Fibroblast of gingiva (primary cell): Measurements from ENCODE around the gene MUCL3.
"Not testable (repeated sequence)": the region's sequence is repeated elsewhere in the genome, so short reads cannot be mapped to it uniquely, and the experiment has no call there.

Source experiments
- DNase-seq: peaks from one replicate; pipeline ENCODE4 v3.0.0-alpha.2; 2011; ENCODE audit warnings: low read depth

MUCL3 gene

DNA sequence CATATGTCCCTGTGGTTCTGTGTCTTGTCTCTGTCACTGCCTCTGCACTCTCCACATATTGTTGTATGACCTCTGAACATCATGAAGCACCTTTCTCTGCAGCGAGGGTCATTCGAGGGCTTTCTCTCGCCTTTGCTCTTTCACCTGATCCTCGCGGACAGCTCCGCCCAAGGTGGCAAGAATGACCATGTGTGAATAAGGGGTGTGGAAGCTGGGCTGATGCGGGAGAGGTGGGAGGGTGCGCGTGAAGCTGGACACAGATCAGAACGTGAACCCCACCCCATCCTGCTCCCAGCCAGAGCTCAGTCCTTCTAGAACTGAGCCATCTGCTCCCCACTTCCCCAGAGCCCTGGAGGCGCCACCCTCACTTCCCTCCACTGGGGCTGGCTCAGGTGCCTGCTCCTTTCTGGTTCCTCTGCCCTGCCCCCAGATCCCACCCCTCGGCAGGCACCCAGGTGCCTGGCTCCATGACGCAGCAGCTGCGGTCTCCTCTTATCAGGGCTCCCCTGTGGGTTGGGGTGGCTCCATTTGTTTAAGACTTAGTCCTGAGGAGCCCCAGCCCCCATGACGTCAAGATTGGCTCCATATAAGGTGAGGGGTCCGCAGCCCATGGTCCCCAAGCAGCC lies at the start of gene MUCL3:
TSS of gene MUCL3 (plus strand) at position 613 of the 626 bp plus-strand sequence. CDS start 27 bp downstream, outside the sequence.
- no peak for DNase-seq

GRCh38 chr6:30891450-30891723 lies 49.4 kb upstream of the MUCL3 start:
- DNase-seq, result no peak

- no peak for DNase-seq
Observed at GRCh38 chr6:30891816-30892538, 48.8 kb upstream of the MUCL3 start.

DNA sequence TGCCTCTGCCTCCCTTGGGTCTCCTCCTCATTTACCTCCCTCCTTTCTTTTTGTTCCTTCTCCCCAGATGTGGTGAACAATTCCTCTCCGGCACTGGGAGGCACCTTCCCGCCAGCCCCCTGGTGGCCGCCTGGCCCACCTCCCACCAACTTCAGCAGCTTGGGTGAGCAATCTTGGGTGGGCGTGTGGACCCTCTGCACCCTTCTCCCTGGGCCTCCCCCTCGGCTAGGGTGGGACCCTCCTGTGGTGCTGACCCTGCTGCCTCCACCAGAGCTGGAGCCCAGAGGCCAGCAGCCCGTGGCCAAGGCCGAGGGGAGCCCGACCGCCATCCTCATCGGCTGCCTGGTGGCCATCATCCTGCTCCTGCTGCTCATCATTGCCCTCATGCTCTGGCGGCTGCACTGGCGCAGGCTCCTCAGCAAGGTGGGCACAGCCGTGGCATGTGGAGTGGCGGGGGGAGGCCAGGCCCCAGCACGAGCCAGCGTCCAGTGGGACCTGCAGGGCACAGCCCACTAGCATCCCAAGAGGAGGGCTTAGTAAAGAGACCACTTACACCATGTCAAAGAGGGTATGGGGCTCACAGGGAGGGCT lies 47.7 kb upstream of the MUCL3 start:
- DNase-seq, result no peak

DNA sequence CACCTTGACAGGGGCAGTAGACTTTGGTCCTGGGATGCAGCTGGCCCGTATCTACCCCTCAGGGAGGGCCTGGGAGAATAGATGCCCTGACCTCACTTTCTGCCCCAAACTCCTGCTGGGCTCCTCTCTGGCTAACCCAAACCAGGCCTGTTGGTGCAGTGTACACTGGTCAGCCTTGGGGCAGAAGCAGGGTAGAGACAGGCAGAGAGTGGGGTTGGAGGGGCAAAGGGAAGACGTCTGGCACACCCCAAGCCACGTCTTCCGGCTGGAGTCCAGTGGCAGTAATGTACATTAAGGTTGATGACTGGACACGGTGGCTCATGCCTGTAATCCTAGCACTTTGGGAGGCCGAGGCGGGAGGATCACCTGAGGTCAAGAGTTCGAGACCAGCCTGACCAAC lies 47.1 kb upstream of the MUCL3 start:
- no peak for DNase-seq

DNA sequence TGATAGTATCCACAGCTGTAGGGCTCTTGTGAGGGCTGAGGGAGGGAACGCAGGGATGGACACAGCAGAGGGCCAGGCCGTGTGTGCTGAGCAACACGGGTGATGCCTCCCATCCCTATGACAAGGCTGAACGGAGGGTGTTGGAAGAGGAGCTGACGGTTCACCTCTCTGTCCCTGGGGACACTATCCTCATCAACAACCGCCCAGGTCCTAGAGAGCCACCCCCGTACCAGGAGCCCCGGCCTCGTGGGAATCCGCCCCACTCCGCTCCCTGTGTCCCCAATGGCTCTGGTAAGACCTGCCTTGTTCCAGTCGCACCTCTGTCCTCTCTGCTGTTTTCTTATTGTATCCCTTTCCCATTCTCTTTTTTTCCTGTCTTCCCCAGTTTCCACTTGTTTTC lies 46.4 kb upstream of the MUCL3 start:
- DNase-seq, result no peak

DNA sequence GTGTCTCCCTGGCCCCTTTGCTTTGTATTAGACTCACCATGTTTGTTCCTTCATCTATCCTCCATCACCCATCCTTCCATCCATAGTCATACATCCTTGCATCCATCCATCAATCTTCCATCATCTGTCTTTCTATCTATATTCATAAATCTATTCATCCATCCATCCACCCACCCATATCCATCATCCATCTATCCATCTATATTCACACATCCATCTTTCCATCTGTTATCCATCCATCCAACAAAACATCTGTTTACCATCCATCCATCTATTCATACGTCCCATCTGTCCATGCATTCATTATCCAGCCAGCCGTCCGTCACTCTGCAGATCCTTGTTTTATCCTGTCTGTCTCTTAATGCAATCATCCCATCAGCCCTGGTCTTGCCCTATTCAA lies 45.8 kb upstream of the MUCL3 start:
- DNase-seq, result no peak

DNA sequence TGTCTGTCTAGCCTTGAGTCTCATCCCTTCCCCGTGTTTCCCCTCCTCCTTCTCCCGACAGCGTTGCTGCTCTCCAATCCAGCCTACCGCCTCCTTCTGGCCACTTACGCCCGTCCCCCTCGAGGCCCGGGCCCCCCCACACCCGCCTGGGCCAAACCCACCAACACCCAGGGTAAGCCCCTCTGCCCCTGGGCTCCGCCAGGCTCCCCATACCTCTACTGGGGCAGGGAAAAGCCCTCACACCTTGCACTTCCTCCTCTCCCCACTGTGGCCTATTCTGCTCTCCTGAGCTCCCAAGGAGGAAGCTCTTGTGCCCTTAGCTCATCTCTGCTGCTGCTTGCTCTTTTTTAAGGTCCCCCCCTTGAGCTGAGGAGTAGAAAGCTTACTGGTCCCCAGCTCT lies 45.4 kb upstream of the MUCL3 start:
- no peak for DNase-seq

DNA sequence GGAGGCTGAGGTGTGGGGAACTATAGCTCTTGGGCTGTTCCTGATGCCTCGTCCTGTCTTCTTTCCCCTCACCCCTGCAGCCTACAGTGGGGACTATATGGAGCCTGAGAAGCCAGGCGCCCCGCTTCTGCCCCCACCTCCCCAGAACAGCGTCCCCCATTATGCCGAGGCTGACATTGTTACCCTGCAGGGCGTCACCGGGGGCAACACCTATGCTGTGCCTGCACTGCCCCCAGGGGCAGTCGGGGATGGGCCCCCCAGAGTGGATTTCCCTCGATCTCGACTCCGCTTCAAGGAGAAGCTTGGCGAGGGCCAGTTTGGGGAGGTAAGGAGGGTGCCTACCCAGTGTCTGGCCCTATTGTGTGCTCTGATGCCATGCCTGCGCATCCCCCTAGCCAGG lies 44.2 kb upstream of the MUCL3 start:
- no peak for DNase-seq

DNA sequence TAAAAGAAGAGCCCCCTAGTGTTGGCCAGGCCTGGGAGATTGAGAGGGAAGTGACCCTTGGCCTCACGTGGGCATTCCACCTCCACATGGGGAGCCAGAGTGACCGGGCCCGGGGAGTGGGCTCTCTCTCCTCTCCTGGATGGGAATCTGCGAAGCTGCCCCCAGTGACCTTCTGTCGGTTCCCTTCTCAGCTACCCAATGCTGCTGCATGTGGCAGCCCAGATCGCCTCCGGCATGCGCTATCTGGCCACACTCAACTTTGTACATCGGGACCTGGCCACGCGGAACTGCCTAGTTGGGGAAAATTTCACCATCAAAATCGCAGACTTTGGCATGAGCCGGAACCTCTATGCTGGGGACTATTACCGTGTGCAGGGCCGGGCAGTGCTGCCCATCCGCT lies 42.9 kb upstream of the MUCL3 start:
- DNase-seq, result no peak

- no peak for DNase-seq
Observed at GRCh38 chr6:30898750-30899360, 41.9 kb upstream of the MUCL3 start.

DNA sequence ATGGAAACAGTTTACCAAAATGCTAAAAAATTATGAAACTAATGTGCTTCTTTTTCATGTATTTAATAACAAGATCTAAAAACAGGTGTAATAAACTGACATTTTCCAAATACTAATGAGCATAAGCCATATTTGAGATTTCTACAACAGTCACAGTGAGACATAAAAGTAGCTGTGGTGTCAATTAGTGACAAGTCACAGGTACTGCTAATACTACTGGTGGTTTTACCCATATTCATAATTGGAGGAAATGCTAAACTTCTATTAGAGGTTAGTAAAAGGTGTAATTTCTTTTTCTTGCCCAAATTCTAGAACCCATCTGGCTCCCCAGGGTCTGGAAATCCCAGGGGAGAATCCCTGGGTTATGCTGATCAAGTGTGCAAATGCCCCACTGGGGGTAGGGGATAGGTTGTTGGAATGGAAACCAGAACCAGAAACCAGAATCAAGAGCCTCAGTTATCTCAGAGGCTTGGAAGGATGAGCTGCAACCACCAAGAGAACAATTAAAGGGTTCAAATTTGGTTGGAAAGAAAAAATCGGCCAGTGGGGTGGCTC lies 39.8 kb upstream of the MUCL3 start:
- no peak for DNase-seq

DNA sequence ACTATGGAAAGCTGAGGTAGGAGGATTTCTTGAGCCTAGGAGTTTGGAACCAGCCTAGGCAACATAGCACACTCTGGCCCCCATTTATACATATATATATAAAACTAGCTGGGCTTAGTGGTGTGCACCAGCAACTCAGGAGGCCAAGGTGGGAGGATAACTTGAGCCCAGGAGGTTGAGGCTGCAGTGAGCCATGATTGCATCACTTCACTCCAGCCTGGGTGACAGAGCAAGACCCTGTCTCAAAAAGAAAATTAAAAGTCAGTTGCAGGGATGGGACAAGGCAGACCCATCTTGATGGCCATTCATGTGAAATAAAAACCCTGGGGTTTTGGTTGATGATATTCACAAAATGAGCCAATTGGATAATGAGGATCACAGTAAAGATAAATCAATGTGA lies 39.3 kb upstream of the MUCL3 start:
- DNase-seq, result no peak

GRCh38 chr6:30902196-30902595 lies 38.6 kb upstream of the MUCL3 start:
- DNase-seq, result not testable (repeated sequence)

- DNase-seq, result no peak
Observed at GRCh38 chr6:30902709-30903108, 38.1 kb upstream of the MUCL3 start.

- DNase-seq, result no peak
Observed at GRCh38 chr6:30903236-30903635, 37.5 kb upstream of the MUCL3 start.

- not testable (repeated sequence) for DNase-seq
Observed at GRCh38 chr6:30907290-30907757, 33.4 kb upstream of the MUCL3 start.

DNA sequence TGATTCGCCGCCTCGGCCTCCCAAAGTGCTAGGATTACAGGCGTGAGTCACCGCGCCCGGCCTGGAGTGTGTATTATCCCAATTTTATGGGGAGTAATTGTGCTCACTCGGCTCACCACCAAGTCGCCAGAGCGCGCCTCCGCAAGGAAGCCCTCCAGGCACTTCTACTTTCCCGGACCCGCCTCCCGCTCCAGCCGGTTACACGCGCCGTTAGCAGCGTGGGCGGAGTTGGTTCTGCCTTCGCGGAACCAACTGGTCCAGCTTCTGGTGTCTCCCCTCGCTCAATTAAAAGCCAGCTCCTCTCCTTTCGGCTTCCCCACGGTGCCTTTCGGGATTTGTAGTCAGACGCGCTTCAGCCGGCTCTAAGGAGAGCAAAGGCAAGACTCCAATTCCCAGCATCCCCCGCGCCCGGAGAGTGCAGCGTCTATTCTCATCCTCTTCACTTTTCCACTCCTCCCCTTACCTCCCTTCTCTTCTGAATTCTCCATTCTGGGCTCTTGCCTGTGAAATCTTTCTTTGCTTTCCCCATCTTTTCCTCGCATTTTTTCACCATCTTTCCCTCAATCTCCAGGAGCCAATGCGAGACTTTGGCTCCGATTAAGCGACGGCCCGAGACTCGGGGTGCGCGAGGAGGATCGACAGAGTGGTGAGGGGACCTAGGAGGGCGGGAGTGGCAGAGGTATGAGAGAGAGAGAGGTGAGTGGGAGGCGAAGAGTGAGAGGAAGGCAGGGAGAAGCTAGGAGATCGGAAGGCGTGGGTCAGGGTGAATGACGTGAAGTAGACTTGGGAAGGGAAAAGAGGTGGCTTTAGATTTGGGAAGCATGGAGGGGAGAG lies 32.8 kb upstream of the MUCL3 start, which contains the start of gene GTF2H4:
TSS of gene GTF2H4 (plus strand) at position 450 of the 834 bp plus-strand sequence.
- DNase-seq, result peak; percentile 98

- DNase-seq, result no peak
Observed at GRCh38 chr6:30908700-30909099, 32.1 kb upstream of the MUCL3 start.

GRCh38 chr6:30910473-30910872 lies 30.3 kb upstream of the MUCL3 start:
- DNase-seq, result not testable (repeated sequence)

DNA sequence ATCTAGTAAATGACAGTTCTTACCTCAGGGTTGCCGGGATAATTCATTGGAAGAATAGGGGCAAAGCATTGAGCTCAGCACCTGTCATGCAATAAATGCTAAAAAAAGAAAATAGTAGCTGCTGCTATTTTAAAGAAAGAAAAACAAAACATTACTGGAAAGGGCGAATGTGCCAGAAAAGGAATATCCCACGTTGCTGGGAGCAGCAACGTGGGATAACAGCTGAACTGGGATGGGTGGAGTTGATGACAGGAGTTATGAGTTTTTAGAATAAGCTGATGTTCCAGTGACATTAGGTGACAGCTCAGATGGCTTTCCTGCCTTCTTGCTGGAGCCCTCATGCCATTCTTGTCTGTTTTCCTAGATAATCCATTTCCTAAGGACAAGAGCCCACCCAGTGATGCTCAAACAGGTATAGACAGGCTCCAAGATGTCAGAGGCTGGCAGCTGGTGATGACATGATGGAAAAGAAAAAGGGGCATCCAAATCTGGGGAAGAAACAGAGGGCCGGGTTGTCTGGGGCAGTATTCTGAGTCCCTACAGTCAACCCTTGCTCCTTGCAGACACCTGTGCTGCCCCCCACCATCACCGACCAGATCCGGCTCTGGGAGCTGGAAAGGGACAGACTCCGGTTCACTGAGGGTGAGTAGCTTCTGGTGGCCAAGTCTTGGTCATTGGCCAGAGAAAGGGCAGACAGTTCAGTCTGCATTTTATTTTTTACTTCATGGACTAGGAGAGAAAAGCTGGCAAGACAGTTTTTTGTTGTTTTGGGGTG lies 27.8 kb upstream of the MUCL3 start:
- DNase-seq, result no peak
